Pons (tissue), 1 donor: ENCODE data around the gene MLLT3.

Experiments used
- DNase-seq: peaks from one replicate; pipeline ENCODE4 v3.0.0-alpha.2; 2016; ENCODE audit warnings: low spot score

MLLT3 gene

GRCh38 chr9:20303996-20304395 is 318.3 kb downstream of the MLLT3 start:
- DNase-seq: no peak

DNA sequence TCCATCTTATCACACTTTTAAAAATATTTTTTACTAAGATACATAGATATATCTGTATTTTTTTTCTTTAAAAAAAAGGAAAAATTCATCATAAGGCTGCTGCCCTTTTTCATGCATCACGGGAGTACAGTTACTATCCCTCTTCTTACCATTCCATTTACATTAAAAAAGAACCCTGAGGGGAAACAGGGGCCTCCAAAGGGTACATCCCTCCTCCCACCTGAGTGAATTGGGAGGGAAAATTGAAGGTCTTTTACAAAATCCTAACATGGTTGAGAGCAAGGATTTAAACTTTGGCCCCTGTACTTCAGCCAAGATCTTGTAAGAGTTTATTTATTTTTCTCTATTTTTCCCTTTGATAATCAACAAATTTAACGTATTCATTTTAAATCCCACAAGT is 319.2 kb downstream of the MLLT3 start:
- no peak for DNase-seq

- no peak for DNase-seq
These were observed 320.1 kb downstream of the MLLT3 start for GRCh38 chr9:20302197-20302596.

GRCh38 chr9:20300430-20301115 is 321.7 kb downstream of the MLLT3 start:
- DNase-seq: no peak

DNA sequence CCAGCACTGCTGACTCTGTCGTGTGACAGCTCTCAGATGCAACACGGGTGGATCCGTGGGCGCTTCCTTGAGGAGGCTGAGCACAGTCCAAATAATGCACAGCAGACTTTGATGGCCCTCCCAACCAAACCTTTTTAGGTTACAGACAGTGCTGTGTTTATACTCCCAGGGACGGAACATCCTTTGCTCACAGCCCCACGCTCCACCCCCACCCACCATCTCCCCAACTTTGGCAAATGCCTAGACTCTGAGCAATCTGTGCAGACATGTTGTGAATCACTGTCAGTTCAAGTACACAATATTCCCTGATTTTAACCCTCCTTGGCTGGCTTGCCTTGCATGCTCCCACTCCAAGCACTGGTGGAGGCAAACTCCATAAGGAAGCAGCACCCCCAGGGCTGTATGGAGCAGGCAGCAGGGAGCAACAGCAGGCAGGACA is 324.6 kb downstream of the MLLT3 start:
- DNase-seq: no peak

DNA sequence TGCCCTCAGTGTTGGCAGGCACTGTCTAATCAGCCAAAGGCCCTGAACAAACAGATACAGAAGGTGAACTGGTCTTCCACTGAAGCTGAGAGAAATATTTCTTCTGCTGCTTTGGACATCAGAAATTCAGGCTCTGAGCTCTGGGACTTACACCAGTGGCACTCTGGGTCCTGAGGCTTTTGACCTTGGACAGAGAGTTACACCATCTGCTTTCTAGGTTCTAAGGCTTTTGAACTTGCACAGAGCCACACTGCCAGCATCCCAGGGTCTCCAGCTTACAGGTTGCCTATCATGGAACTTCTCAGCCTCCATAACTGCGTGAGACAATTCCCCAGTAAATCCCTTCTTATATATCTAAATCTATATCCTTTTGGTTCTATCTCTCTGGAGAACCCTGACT is 326.7 kb downstream of the MLLT3 start:
- no peak for DNase-seq

- DNase-seq: no peak
These were observed 328.1 kb downstream of the MLLT3 start for GRCh38 chr9:20294046-20294750.

DNA sequence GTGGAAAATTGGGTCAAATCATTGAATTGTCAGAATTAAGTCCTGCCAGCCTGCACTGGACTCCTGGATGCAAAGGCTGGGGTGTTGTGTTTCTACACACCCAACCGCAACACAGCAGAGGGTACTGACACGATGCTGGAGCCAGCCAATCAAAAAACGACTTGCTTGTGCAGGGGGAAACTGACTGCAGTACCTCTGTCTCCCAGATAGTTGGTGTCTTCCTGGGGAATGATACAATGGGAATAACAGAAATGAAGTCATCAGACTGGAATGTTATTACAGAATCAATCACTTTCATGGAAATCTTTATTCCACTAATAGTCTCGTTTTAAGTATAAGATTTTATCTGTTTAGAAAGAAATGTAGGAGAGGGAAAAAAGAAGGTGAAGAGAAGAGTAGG is 330.3 kb downstream of the MLLT3 start:
- no peak for DNase-seq
